G401 (cell line): ENCODE data around the gene XK. TPM values are rescaled to one million over a fixed set of nuclear protein-coding genes. Genes with fewer than 3 reads are reported as not detected.
"Not testable (repeated sequence)": the region's sequence is repeated elsewhere in the genome, so short reads cannot be mapped to it uniquely, and the experiment has no call there.

Experiments used
- DNase-seq: peaks from one replicate; pipeline ENCODE4 v3.0.0-alpha.2; 2015; ENCODE audit warnings: low spot score
- in situ Hi-C: cut with HindIII; loops from 2 replicates; pipeline ENCODE4 v1.10.0; 2016; ENCODE audit warnings: low sequenced_read_pairs, mixed read lengths
- total RNA-seq: library from RNA; depleted of rRNA; stranded (reverse); fragments of >200 nt; shearing (Covaris generic); gene quantifications from 2 replicates; pipeline ENCODE4 v1.2.3, GENCODE V29; 2014

The XK gene
- total RNA-seq, 1 experiment from 2014 or later: not detected

GRCh38 chrX:37746218-37746941, 60.8 kb downstream of the XK start:
- DNase-seq: no peak
- in situ Hi-C loops: no loop called here

GRCh38 chrX:37746951-37747350, 61.4 kb downstream of the XK start:
- in situ Hi-C loops: no loop called here
- DNase-seq: peak; percentile 59

GRCh38 chrX:37752281-37752680, 66.7 kb downstream of the XK start:
- DNase-seq: no peak
- in situ Hi-C loops: no loop called here

GRCh38 chrX:37752936-37753335, 67.3 kb downstream of the XK start:
- DNase-seq: no peak
- in situ Hi-C loops: no loop called here

GRCh38 chrX:37753384-37753783, 67.8 kb downstream of the XK start:
- no peak for DNase-seq
- in situ Hi-C loops: no loop called here

GRCh38 chrX:37754516-37754915, 68.9 kb downstream of the XK start:
- in situ Hi-C loops: no loop called here
- DNase-seq: no peak

- no peak for DNase-seq
- in situ Hi-C loops: no loop called here
These were observed 69.4 kb downstream of the XK start for GRCh38 chrX:37755025-37755424.

- in situ Hi-C loops: no loop called here
- DNase-seq: no peak
These were observed 71.5 kb downstream of the XK start for GRCh38 chrX:37757082-37757481.

GRCh38 chrX:37759351-37759750, 73.8 kb downstream of the XK start:
- in situ Hi-C loops: no loop called here

GRCh38 chrX:37759878-37760418, 74.4 kb downstream of the XK start:
- no peak for DNase-seq
- in situ Hi-C loops: no loop called here

More at GRCh38 chrX:37759351-37759750, 73.8 kb downstream of the XK start:
- no peak for DNase-seq

- no peak for DNase-seq
- in situ Hi-C loops: no loop called here
These were observed 77.8 kb downstream of the XK start for GRCh38 chrX:37763400-37763799.

- in situ Hi-C loops: no loop called here
- no peak for DNase-seq
These were observed 79.9 kb downstream of the XK start for GRCh38 chrX:37765507-37765906.

GRCh38 chrX:37767430-37767829, 81.8 kb downstream of the XK start:
- no peak for DNase-seq
- in situ Hi-C loops: no loop called here

- in situ Hi-C loops, DNase-seq: not testable (repeated sequence)
These were observed 83.3 kb downstream of the XK start for GRCh38 chrX:37768866-37769265.

GRCh38 chrX:37776283-37776986, 90.8 kb downstream of the XK start:
- DNase-seq: no peak
- in situ Hi-C loops: no loop called here

GRCh38 chrX:37776987-37777325, 91.4 kb downstream of the XK start:
- DNase-seq: no peak
- in situ Hi-C loops: no loop called here

- in situ Hi-C loops: no loop called here
- no peak for DNase-seq
These were observed 94.3 kb downstream of the XK start, which contains the start of gene CYBB for GRCh38 chrX:37779857-37780256. Gene CYBB (plus strand): TSS chrX:37780059. CDS start chrX:37780078, 19 bp downstream.

- in situ Hi-C loops: no loop called here
- DNase-seq: no peak
These were observed 95.5 kb downstream of the XK start for GRCh38 chrX:37781081-37781480.
